H1 (cell line): ENCODE data around the gene CDC42EP2.

Experiments
- CEBPB ChIP-seq: IDR thresholded peaks from 2 replicates; pipeline ENCODE4 v1.6.1; 2012; ENCODE audit warnings: low read depth, low read length
- CHD2 ChIP-seq: IDR thresholded peaks from 2 replicates; pipeline ENCODE4 v1.6.1; 2012; ENCODE audit warnings: low read length, improper control_type of control experiment
- CTCF ChIP-seq, 3 experiments: IDR thresholded peaks; 1 replicate in 2 of 3; 2 replicates in 1 of 3; pipeline versions ENCODE4 v1.5.1 to v1.6.1; 2011; ENCODE audit warnings: low read length in 3 of 3, mild to moderate bottlenecking in 3 of 3, inconsistent platforms in 2 of 3, low read depth in 1 of 3, moderate library complexity in 1 of 3; ENCODE audit not compliant: insufficient read depth in 1 of 3; ENCODE audit errors: control extremely low read depth in 1 of 3
- EGR1 ChIP-seq: IDR thresholded peaks from 2 replicates; pipeline ENCODE4 v1.6.1; 2011; ENCODE audit warnings: low read depth, low read length, borderline replicate concordance
- POLR2A ChIP-seq, 2 experiments: IDR thresholded peaks; 1 replicate in 1 of 2; 2 replicates in 1 of 2; pipeline ENCODE4 v1.6.1; 2011; ENCODE audit warnings: low read depth in 2 of 2, low read length in 2 of 2, mild to moderate bottlenecking in 2 of 2; ENCODE audit errors: control extremely low read depth in 1 of 2
- POLR2AphosphoS5 ChIP-seq: IDR thresholded peaks from 2 replicates; pipeline ENCODE4 v1.6.1; 2011; ENCODE audit warnings: low read depth, low read length
- POU5F1 ChIP-seq: IDR thresholded peaks from 2 replicates; pipeline ENCODE4 v1.6.1; 2011; ENCODE audit warnings: low read depth, mild to moderate bottlenecking, low read length, moderate library complexity
- YY1 ChIP-seq: IDR thresholded peaks from 2 replicates; pipeline ENCODE4 v1.6.1; 2011; ENCODE audit warnings: low read depth, mild to moderate bottlenecking, low read length

GRCh38 chr11:65334696-65335295 lies 20.1 kb downstream of the CDC42EP2 start:
- TF ChIP-seq CTCF (IDR thresholded peaks at IDR 0.05; ENCODE audit: control extremely low read depth in 1 of 3, insufficient read depth in 1 of 3, low read depth in 1 of 3, low read length in 3 of 3) = no peak
- no peak for TF ChIP-seq POLR2A (IDR thresholded peaks at IDR 0.05; ENCODE audit: control extremely low read depth in 1 of 2, low read depth in 2 of 2, low read length in 2 of 2)
- TF ChIP-seq CHD2 = no peak
- TF ChIP-seq EGR1 = no peak
- no peak for TF ChIP-seq POLR2AphosphoS5
- no peak for TF ChIP-seq CEBPB
- TF ChIP-seq POU5F1 = no peak
- no peak for TF ChIP-seq YY1
